Panc1 (cell line): ENCODE data around the gene SASH3.

Source experiments
- CTCF ChIP-seq: fragments of 450-650 bp; IDR thresholded peaks from 2 replicates; pipeline ENCODE4 v1.5.1; 2017; ENCODE audit warnings: mild to moderate bottlenecking
- POLR2AphosphoS5 ChIP-seq: IDR thresholded peaks from 2 replicates; pipeline ENCODE4 v1.6.1; 2012; ENCODE audit warnings: mild to moderate bottlenecking, low read depth, low read length, moderate library complexity
- REST ChIP-seq, 2 experiments: IDR thresholded peaks; 2 replicates each; pipeline ENCODE4 v1.6.1; 2011 to 2012; ENCODE audit warnings: low read depth in 2 of 2, control low read depth in 1 of 2, low read length in 1 of 2, mild to moderate bottlenecking in 1 of 2, moderate library complexity in 1 of 2; ENCODE audit not compliant: insufficient read depth in 1 of 2
- SIN3A ChIP-seq: IDR thresholded peaks from 2 replicates; pipeline ENCODE4 v1.6.1; 2012; ENCODE audit warnings: low read depth, mild to moderate bottlenecking, low read length, moderate library complexity, borderline replicate concordance; ENCODE audit not compliant: insufficient read depth
- TCF7L2 ChIP-seq: IDR thresholded peaks from 2 replicates; pipeline ENCODE4 v1.6.1; 2011; ENCODE audit warnings: mild to moderate bottlenecking, low read depth, low read length, inconsistent platforms

GRCh38 chrX:129782706-129783105 lies 3.0 kb downstream of the SASH3 start:
- TF ChIP-seq POLR2AphosphoS5 (no peak), CTCF (no peak), REST (IDR thresholded peaks at IDR 0.05; ENCODE audit: insufficient read depth in 1 of 2, low read depth in 2 of 2, low read length in 1 of 2) (no peak), TCF7L2 (no peak), SIN3A (no peak)
